Measurements from ENCODE around the gene EIF5.

Gene EIF5

DNA sequence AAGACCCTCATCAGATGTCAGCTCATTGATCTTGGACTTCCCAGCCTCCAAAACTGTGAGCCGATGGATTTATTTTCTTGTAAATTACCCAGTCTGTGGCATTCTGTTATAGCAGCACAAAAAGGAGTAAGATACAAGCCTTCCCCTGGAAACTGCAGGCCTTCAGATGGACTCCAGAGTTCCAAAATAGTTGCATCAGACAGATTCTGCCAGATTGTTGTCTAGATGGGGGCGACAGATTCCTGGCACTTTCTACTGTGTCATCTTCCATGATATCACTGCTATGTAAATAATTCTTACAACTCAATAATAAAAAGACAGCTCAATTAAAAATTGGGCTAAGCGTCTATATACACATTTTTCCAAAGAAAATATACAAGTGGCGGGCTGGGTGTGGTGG is 34.0 kb downstream of the EIF5 start:
- TF ChIP-seq, protein P1, sequence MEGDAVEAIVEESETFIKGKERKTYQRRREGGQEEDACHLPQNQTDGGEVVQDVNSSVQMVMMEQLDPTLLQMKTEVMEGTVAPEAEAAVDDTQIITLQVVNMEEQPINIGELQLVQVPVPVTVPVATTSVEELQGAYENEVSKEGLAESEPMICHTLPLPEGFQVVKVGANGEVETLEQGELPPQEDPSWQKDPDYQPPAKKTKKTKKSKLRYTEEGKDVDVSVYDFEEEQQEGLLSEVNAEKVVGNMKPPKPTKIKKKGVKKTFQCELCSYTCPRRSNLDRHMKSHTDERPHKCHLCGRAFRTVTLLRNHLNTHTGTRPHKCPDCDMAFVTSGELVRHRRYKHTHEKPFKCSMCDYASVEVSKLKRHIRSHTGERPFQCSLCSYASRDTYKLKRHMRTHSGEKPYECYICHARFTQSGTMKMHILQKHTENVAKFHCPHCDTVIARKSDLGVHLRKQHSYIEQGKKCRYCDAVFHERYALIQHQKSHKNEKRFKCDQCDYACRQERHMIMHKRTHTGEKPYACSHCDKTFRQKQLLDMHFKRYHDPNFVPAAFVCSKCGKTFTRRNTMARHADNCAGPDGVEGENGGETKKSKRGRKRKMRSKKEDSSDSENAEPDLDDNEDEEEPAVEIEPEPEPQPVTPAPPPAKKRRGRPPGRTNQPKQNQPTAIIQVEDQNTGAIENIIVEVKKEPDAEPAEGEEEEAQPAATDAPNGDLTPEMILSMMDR (IDR thresholded peaks at IDR 0.05), result no peak

DNA sequence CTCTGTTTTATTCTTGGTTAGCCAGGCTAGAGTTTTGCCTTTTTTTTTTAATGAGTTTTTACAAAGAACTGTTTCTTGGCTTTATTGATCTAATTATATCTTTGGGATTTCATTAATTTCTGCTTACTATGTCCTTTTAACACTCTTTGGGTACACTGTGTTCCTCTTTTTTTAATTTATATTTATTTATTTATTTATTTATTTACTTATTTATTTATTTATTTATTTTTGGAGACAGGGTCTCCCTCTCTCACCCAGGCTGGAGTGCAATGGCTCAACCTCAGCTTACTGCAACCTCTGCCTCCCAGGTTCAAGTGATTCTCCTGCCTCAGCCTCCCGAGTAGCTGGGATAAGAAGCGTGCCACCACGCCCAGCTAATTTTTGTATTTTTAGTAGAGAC is 36.0 kb downstream of the EIF5 start:
- TF ChIP-seq, protein P1 (IDR thresholded peaks at IDR 0.05), result no peak

DNA sequence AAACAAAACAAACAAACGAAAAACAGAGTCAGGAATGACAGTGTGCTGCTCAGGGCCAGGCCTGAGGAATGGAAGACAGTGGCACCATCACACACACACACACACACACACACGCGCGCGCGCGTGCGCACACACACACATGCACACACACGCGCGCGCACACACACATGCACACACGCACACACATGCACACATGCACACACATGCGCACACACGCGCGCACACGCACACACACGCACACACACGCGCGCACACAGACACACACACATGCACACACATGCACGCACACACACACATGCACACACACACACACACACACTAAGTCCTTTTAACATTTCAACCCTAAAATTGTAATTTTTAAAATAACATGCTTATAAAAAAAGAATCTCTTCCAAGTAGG is 38.0 kb downstream of the EIF5 start:
- TF ChIP-seq, protein P1 (IDR thresholded peaks at IDR 0.05), result no peak

DNA sequence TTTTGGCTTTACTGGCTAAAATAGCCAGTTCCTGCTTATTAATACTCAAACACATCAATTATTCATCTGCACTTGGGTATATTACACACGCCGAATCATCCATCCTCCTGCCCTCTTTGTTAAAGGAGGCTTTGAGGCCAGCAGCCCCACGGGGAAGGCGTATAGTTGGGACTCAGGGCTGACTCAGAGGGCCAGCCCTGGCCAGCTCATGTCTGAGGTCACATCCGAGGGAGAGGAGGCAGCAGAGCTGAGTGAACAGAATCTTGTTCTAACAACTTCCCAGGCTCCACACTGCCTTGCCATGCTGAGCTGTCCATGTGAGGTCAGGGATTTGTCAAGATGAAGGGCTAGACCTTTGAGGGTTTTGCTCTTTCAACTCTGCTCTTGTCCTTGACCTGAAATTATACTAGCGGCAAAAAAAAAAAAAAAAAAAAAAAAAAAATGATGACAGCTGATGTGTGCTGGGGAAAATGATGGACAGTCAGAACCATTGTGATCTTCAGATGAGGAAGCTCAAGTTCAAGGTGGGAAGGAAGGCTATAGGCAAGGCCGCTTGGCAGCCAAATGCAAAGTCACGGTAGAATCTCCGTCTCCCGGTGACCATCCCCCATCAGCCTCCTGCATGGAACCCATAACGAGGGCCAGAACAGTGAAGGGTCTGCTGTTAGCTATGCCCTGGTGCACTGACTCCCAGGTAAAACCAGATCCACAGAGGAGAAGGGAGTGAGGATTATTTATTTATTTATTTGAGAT is 38.7 kb downstream of the EIF5 start:
- TF ChIP-seq, protein P1 (IDR thresholded peaks at IDR 0.05), result no peak

DNA sequence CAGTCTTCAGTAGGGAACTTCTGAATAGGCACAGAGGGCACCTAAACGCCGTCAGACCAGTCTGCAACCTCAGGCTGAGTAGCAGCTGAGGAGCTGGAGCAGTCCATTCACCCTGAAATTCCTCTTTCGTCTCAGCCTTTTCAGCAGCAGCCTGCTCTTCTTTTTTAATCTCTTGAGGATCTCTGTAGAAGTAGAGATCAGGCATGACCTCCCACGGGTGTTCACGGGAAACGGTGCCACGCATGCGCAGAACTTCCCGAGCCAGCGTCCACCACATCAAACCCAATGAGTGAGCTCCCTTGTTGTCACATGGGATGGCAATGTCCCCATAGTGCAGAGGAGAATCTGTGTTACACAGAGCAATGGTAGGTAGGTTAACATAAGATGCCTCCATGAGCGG is 40.1 kb downstream of the EIF5 start:
- TF ChIP-seq, protein P1 (IDR thresholded peaks at IDR 0.05), result no peak

DNA sequence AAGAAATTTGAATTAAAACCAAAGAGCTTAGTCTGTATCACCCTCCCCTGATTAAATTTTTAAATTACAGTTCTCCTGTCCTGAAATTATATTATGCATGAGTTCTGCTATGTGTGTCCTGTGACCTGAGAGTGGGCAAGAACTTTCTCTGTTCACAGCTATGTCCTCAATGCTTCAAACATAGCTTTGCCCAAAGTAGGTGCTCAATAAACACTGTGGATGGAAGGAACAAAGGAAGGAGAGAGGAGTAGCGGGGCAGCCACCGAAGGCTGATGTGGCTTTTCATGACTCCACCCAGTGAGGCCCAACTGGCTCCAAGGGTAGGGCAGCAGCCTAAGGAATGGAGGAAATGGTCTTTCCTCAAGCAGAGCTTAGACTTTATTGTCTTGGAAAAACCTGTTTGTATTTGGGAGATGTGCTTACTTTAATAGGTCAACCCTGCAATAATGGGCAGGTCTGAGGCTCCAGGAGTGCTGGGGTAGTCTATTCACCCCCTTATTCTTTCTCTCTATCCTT is 43.5 kb downstream of the EIF5 start:
- TF ChIP-seq, protein P1 (IDR thresholded peaks at IDR 0.05), result no peak

DNA sequence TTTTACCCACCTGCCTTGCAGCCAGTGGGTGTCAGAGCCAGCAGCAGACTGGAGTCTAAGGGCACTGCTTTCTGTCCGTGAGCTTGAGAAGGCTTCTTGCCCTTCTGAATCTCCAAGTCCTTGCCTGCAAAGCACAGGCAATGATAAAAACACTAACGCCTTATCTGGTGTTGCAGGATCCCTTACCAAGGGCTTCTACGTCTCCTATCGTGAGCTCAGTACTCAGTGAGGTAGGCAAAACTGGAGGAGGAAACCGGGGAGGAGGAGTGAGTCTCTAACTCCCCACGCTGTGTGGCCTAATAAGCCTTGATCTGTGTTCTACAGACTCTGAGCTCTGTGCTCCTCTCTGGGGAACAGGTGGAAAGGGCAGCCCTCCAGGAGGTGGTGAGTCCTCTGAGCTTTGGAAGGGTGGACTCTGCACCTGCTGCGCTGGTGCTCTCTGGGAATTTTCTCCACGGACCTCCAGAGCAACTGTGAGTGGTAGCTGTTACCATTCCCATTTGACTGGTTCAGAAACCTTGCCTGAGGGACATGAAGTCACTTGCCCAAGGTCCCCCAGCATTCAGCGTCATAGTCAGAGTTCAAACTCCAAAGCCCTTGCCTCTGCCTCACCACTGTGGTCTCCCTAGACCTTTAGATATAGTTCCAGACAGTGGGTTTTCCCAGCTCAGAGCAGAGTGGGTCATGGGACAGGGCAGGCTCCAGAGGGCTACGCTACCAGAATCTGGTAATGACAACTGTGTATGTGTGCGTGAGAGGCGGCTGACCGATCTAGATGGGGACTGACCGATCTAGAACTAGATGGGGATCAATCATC is 44.2 kb downstream of the EIF5 start:
- TF ChIP-seq, protein P1 (IDR thresholded peaks at IDR 0.05), result no peak

All from LNCAP (cell line).